HS-27A (cell line): ENCODE data around the gene PDGFA.

ENCODE experiments used
- DNase-seq: peaks from one replicate; pipeline ENCODE4 v3.0.0-alpha.2; 2012; ENCODE audit warnings: low read depth, missing footprints

PDGFA gene

GRCh38 chr7:473870-474604 is 45.6 kb downstream of the PDGFA start:
- no peak for DNase-seq

- no peak for DNase-seq
These were observed 46.4 kb downstream of the PDGFA start for GRCh38 chr7:473211-473734.

GRCh38 chr7:472640-472957 is 47.0 kb downstream of the PDGFA start:
- no peak for DNase-seq

GRCh38 chr7:471866-472639 is 47.6 kb downstream of the PDGFA start:
- peak; percentile 11 for DNase-seq

- no peak for DNase-seq
These were observed 48.3 kb downstream of the PDGFA start for GRCh38 chr7:471191-471865.

- DNase-seq, result no peak
These were observed 50.1 kb downstream of the PDGFA start for GRCh38 chr7:469563-469961.

DNA sequence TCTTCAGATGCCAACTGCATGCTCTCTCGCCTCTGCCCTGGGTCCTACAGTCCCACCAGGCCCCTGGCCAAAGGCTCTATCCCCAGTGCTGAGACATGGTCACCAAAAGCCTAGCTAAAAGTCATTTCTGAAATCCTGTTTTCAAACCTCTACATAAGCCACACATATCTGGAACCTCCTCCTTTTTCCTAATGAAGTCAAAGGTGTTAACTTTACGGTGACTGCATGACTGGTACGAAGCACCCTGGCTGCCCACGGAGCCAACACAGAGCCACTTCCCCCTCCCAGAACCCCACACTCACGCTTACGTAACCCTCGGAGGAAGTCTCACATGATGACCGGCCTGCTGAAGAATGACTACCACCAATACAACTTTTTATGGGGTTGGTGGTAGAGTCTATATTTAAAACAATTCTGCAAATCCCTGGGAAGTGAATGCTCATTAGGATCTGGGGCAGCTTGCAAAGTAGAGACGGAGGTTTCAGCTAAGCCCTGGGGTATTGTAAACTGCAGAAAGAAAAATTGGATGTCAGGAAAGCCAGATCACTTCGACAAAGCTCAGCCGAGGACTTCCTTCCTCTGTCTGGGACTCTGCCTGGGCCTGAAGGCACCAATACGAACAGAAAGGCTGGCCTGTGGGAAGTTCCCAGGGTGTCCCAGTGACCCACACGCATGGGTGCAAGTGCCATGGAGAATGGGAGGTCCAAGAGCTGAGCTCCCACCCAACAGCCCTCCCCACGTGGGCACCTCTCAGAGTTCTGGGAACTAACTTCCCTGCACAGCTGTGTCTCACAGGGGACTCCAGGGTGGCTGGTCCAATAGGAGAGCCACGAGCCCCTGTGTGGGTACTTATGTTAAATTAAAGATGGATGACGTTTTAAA is 50.7 kb downstream of the PDGFA start:
- no peak for DNase-seq

DNA sequence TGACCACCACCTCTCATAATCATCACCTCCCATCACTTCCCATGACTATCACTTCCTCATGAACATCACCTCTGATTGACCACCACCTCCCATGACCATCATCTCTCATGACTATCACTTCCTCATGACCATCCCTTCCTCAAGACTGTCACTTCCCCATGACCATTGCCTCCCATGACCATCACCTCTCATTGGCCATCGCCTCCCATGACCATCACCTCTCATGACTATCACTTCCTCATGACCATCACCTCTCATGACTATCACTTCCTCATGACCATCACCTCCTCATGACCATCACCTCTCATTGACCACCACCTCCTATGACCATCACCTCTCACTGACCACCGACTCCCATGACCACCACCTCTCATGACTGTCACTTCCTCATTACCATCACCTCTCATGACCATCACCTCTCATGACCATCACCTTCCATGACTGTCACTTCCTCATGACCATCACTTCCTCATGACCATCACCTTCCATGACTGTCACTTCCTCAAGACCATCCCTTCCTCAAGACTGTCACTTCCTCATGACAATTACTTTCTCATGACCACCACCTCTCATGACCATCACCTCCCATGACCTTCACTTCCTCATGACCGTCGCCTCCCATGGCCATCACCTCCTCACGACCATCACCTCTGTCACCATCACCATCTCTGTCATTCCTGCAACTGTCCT is 51.6 kb downstream of the PDGFA start:
- no peak for DNase-seq

DNA sequence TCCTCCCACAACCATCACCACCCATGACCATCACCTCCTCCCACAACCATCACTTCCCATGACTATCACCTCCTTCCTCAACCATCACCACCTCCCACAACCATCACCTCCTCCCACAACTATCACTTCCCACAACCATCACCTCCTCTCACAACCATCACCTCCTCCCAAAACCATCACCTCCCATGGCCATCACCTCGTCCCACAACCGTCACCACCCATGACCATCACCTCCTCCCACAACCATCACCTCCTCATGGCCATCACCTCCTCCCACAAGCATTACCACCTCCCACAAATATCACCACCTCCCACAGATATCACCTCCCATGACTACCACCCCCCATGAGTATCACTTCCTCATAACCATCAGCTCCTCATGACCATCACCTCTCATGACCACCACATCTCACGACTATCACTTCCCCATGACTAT is 52.2 kb downstream of the PDGFA start:
- no peak for DNase-seq

GRCh38 chr7:466465-467191 is 53.0 kb downstream of the PDGFA start:
- DNase-seq, result no peak

- no peak for DNase-seq
These were observed 53.8 kb downstream of the PDGFA start for GRCh38 chr7:465710-466400.

- DNase-seq, result no peak
These were observed 54.9 kb downstream of the PDGFA start for GRCh38 chr7:464454-465401.

GRCh38 chr7:463817-464453 is 55.7 kb downstream of the PDGFA start:
- no peak for DNase-seq

DNA sequence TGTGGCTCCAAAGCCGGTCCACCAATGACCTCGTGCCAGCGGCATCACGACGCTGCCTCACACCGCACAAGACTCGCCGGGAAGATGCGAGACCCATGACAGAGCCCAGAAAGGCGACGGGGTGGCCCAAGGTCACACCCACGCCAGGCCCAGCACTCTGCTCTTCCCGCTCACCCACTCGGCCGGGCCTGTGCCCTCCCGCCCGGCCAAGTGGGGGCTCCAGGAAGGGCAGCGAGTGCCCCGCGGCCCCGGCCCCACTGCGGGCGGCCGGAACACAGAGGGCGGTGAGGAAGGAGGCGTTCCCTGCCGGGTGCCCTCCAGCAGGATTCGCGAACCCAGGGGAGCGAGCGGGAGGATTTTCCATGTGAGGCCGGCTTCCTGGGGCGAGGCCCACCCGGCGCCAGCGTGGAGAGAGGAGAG is 56.3 kb downstream of the PDGFA start:
- DNase-seq, result no peak

DNA sequence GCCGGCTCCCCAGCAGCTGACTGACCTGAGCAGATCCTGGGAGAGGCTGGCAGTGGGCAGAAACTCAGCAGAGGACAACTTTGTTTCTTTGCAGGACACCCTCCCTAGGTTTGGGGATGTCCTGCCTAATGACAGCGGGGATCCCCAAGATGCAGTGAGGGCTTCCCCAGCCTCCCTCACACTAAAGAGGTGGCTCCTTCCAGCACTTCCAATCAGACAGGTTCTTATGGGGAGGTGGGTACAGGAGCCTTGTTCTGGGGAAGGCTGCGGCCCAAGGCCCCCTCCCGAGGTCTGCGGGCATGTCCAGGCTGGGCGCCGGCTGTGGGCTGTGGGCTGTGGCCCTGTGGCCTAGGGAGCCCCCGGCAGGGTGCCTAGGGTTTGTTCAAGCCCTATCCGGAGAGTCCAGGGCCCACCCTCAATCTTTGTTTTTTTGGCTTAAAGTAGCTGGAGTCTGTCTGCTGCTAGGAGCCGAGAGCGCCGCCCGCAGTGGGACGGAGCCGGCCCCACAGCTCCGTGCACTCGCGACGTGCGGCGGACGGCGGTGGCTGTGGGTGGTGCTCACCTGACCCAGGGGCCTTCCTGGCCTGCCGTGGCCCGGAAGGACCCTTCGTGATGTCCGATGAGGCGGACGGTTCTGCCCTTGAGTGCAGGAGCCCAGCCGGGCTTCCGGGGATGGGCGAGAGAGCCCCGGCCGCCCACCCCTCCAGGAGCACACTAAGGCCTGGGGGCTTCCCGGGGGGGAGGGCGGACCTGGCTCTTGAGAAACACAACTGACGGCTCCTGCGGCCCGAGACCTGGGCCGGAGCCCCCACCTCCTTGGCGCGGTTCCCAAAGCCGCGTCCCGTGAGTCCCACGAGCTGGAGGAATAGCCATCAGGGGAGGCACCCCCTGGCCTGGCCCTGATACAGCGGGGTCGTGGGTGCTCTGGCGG is 57.2 kb downstream of the PDGFA start:
- no peak for DNase-seq

DNA sequence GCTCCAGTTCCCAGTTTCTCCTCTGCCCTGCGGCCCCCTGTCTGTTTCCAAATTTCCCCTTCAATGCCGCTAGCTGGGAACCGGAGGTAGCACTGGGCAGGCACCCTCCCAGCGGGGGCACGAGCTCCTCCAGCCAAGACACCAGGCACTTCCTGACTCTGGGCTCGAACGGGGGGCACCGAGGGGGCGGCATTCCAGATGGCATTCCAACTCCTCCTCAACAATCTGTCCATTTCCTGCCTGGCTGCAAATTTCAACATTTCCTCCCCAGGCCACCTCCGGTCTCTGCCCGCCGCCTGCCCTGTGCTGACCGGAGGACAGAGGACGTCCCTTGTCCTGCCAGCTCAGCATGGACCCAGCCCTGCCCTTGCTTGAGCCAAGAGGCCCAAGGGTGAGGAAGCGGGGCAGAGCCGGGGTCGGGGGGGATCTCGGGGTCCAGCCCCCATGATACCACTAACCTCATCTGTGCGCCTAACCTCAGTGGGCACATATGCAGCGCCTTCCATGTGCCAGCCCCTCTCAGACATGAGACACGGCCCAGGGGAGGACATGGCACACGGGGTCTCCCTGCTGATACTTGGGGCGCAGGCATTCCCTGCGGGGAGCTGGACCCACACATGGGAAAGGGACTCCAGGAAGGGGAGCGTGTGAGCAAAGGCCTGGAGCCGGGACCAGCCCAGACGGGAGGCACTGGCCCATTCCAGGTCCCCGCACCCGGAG is 58.0 kb downstream of the PDGFA start:
- no peak for DNase-seq

GRCh38 chr7:461117-461452 is 58.6 kb downstream of the PDGFA start:
- DNase-seq, result no peak
